Keratinocyte (primary cell): ENCODE data around the gene MMAB. TPM values are rescaled to one million over a fixed set of nuclear protein-coding genes. Genes with fewer than 3 reads are reported as not detected.
A peak's percentile ranks its signal among the peaks of the same experiment; 100 is the strongest.

Source experiments
- DNase-seq: peaks from one replicate; pipeline ENCODE4 v3.0.0-alpha.2; 2011; ENCODE audit warnings: low read depth, missing footprints, low spot score
- FAIRE-seq: peaks from 2 replicates; lab custom pipeline; 2011; peaks lifted over from hg19 to GRCh38; lab: Jason Lieb, UNC
- H2AFZ ChIP-seq: 2 replicates; pipeline ENCODE4 v1.6.0; 2012; ENCODE audit warnings: low read length, control low read depth, inconsistent platforms; ENCODE audit not compliant: control insufficient read depth
- H3K27ac ChIP-seq: 2 replicates; pipeline ENCODE4 v1.5.1; 2011; ENCODE audit warnings: low read length; ENCODE audit not compliant: control insufficient read depth, insufficient read depth
- H3K27me3 ChIP-seq: 3 replicates; pipeline ENCODE4 v1.6.0; 2011; ENCODE audit warnings: low read length; ENCODE audit not compliant: control insufficient read depth, insufficient read depth; ENCODE audit errors: extremely low read depth
- H3K36me3 ChIP-seq, 2 experiments: 2 replicates in 1 of 2; 3 replicates in 1 of 2; pipeline ENCODE4 v1.5.1; 2011; ENCODE audit warnings: low read length in 2 of 2, mild to moderate bottlenecking in 1 of 2; ENCODE audit not compliant: control insufficient read depth in 2 of 2, insufficient read depth in 2 of 2; ENCODE audit errors: extremely low read depth in 1 of 2
- H3K4me1 ChIP-seq: 3 replicates; pipeline ENCODE4 v1.5.1; 2011; ENCODE audit warnings: low read length; ENCODE audit not compliant: control insufficient read depth, insufficient read depth; ENCODE audit errors: extremely low read depth
- H3K4me2 ChIP-seq: 3 replicates; pipeline ENCODE4 v1.6.0; 2011; ENCODE audit warnings: low read depth, low read length; ENCODE audit not compliant: control insufficient read depth, insufficient read depth; ENCODE audit errors: extremely low read depth
- H3K4me3 ChIP-seq, 3 experiments: fragments of 200-600 bp in 1 of 3; sonication (generic) in 1 of 3; 2 replicates in 2 of 3; 3 replicates in 1 of 3; pipeline ENCODE4 v1.5.1; 2011 to 2016; ENCODE audit warnings: low read length in 3 of 3, mild to moderate bottlenecking in 3 of 3, control low read depth in 2 of 3, inconsistent platforms in 1 of 3, low read depth in 1 of 3, mixed read lengths in 1 of 3, mixed run types in 1 of 3, moderate library complexity in 1 of 3; ENCODE audit not compliant: control insufficient read depth in 2 of 3, insufficient read depth in 2 of 3; ENCODE audit errors: extremely low read depth in 1 of 3
- H3K79me2 ChIP-seq: 2 replicates; pipeline ENCODE4 v1.6.0; 2012; ENCODE audit warnings: low read length; ENCODE audit not compliant: control insufficient read depth, insufficient read depth
- H3K9ac ChIP-seq: 3 replicates; pipeline ENCODE4 v1.6.0; 2011; ENCODE audit warnings: low read length; ENCODE audit not compliant: control insufficient read depth, insufficient read depth; ENCODE audit errors: extremely low read depth
- H3K9me1 ChIP-seq: 3 replicates; pipeline ENCODE4 v1.6.0; 2011; ENCODE audit warnings: low read length; ENCODE audit not compliant: control insufficient read depth, insufficient read depth; ENCODE audit errors: extremely low read depth
- H3K9me3 ChIP-seq: 2 replicates; pipeline ENCODE4 v1.5.1; 2012; ENCODE audit warnings: low read depth, low read length; ENCODE audit not compliant: control insufficient read depth
- H4K20me1 ChIP-seq: 3 replicates; pipeline ENCODE4 v1.6.0; 2011; ENCODE audit warnings: low read length; ENCODE audit not compliant: control insufficient read depth, insufficient read depth; ENCODE audit errors: extremely low read depth
- CTCF ChIP-seq, 3 experiments: IDR thresholded peaks in 1 of 3; conservative IDR thresholded peaks in 1 of 3; optimal IDR thresholded peaks in 1 of 3; 2 replicates in 2 of 3; 3 replicates in 1 of 3; pipeline versions ENCODE3 to v1.5.1; 2011; ENCODE audit warnings: low read length in 3 of 3, mild to moderate bottlenecking in 3 of 3, moderate library complexity in 2 of 3, control low read depth in 1 of 3, inconsistent platforms in 1 of 3; ENCODE audit not compliant: insufficient read depth in 2 of 3; ENCODE audit errors: extremely low read depth in 1 of 3
- EZH2 ChIP-seq: IDR thresholded peaks from one replicate; pipeline ENCODE4 v1.6.1; 2012; ENCODE audit warnings: inconsistent platforms, mild to moderate bottlenecking, low read length, moderate library complexity
- dilution Hi-C: fragments of 300-500 bp; cut with MboI; formaldehyde crosslinking; loops from one replicate; pipeline ENCODE4 v1.7.0; 2020; ENCODE audit warnings: low sequenced_read_pairs; ENCODE audit not compliant: extremely low pct_ligation_motif_present
- polyA plus RNA-seq, 5 experiments: library from polyadenylated mRNA; depleted of rRNA in 3 of 5; stranded (reverse) in 3 of 5; stranded (forward) in 1 of 5; unstranded in 1 of 5; fragments of >200 nt; gene quantifications; 1 replicate in 1 of 5; 2 replicates in 3 of 5; 3 replicates in 1 of 5; pipeline versions ENCODE4 v1.2.1 to v1.2.3, GENCODE V29; 2011 to 2012; ENCODE audit warnings: missing spikeins in 2 of 5, low read depth in 1 of 5, low replicate concordance in 1 of 5

The MMAB gene
- polyA plus RNA-seq, 1 donor (not counting 4 experiments of a cell fraction or from before 2014, with no cell fraction given) = 30.6 TPM

GRCh38 chr12:109572506-109572845 is 828 bp downstream of the MMAB start:
- Histone ChIP-seq H3K4me1 (peaks cover 17% of the 10 kb centered on the region), H3K4me3 (peak overlapping the region; percentile 55 to 71 (median 59)), H3K9me3 (no peaks in the 10 kb centered on the region), H3K36me3 (peaks cover 18 to 23% of the 10 kb centered on the region in 2 experiments), H3K27me3 (no peaks in the 10 kb centered on the region), H3K27ac (peak overlapping the region; percentile 52), H3K9me1 (no peaks in the 10 kb centered on the region), H3K79me2 (peaks cover 21% of the 10 kb centered on the region), H2AFZ (no peak overlapping the region), H4K20me1 (no peaks in the 10 kb centered on the region), H3K9ac (peak overlapping the region; percentile 77), H3K4me2 (peak overlapping the region; percentile 87)
- dilution Hi-C loops = no loop called here
- DNase-seq (no peak), FAIRE-seq (no peak)
- TF ChIP-seq EZH2 = no peak
- TF ChIP-seq CTCF (optimal IDR thresholded peaks at IDR 0.05 in 1 of 3, IDR thresholded peaks at IDR 0.05 in 1 of 3, conservative IDR thresholded peaks at IDR 0.05 in 1 of 3; ENCODE audit: extremely low read depth in 1 of 3, insufficient read depth in 2 of 3, low read length in 3 of 3) = no peak

- peaks cover 16 to 26% of the 10 kb centered on the region in 2 experiments for H3K36me3 ChIP-seq
- no peak overlapping the region for H2AFZ ChIP-seq
- H3K4me2 ChIP-seq = peak overlapping the region; percentile 87
- TF ChIP-seq CTCF (optimal IDR thresholded peaks at IDR 0.05 in 1 of 3, IDR thresholded peaks at IDR 0.05 in 1 of 3, conservative IDR thresholded peaks at IDR 0.05 in 1 of 3; ENCODE audit: extremely low read depth in 1 of 3, insufficient read depth in 2 of 3, low read length in 3 of 3) (no peak), EZH2 (no peak)
- FAIRE-seq (no peak), DNase-seq (no peak)
- no peaks in the 10 kb centered on the region for H3K27me3 ChIP-seq
- no peaks in the 10 kb centered on the region for H4K20me1 ChIP-seq
- no peaks in the 10 kb centered on the region for H3K9me3 ChIP-seq
- peaks cover 21% of the 10 kb centered on the region for H3K79me2 ChIP-seq
- H3K4me3 ChIP-seq = peak overlapping the region in 1 of 3 experiments; percentile 71
- dilution Hi-C loops = no loop called here
- no peaks in the 10 kb centered on the region for H3K9me1 ChIP-seq
- H3K9ac ChIP-seq = no peak overlapping the region
- H3K27ac ChIP-seq = no peak overlapping the region
- H3K4me1 ChIP-seq = peaks cover 17% of the 10 kb centered on the region
These were observed 1.4 kb downstream of the MMAB start for GRCh38 chr12:109571773-109572505.
